GM18511 (cell line): ENCODE results near the gene ARHGAP22.

Experiments used
- ATAC-seq: cut with Tn5 transposase; IDR thresholded peaks from one replicate; pipeline ENCODE4 v1.9.1; 2021; ENCODE audit warnings: mild to moderate bottlenecking, moderate library complexity; ENCODE audit not compliant: unreplicated experiment

Gene ARHGAP22

DNA sequence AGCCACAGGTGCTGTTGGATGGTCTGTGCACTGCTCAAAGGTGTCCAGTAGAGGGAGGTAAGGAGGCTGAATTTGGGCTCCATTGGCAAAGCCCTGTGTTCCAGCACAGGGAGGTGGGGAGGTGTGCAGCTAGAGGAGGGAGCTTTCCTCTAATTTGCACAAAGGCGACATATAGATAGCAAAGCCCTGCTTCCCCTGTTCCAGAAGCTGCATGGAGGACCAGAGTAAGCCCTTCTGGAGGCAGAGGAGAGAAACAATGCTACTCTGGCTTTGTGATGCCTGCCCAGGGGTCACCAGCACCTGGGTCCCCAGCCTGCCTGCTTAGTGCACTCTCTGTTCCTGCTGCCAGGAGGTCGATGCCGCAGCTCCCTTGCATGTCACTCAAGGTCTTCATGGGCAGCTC, 3.4 kb upstream of the ARHGAP22 start:
- ATAC-seq = peak; percentile 77

DNA sequence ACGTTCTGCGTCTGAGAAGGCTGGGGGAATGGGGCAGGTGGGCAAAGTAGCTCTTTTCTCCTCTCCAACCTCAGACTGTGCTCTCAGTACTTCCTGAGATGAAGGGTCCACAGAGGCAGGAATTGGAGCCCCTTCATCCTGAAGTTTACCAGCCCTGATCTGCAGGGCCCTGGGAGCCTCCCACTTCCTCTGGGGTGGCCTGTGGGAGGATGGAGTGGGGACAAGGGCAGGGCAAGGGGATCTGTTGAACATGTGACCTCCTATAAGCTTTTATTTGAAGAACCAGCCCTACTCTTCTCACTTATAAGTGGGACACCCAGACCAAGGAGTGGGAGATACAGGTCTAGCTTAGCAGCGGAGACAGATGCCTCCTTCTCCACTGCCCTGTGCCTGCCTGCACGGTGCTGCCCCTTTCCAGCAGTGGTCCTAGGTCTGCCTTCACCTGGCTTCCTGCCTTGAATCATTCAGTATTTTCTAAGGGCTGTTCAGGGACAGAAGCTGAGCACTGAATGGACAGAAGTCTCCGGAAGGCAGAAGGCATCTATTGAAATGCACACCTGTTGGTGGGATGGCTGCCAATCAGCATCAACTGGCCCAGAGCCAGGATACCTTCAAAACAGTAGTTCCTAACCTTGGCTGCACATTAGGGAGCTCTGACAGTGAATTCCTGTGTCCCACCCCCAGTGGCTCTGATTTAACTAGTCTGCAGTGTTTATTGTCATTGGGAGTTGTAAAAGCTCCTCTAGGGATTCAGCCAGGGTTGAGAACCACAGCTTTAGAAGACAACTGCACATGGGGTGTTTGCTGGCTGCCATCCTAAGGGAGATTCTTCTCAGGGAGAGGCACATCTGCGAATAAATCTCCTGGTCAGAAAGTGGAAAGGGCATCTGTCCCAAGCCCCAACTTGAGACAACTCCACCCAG, 2.7 kb upstream of the ARHGAP22 start:
- ATAC-seq = no peak

GRCh38 chr10:48606530-48607355, 1.9 kb upstream of the ARHGAP22 start:
- no peak for ATAC-seq

DNA sequence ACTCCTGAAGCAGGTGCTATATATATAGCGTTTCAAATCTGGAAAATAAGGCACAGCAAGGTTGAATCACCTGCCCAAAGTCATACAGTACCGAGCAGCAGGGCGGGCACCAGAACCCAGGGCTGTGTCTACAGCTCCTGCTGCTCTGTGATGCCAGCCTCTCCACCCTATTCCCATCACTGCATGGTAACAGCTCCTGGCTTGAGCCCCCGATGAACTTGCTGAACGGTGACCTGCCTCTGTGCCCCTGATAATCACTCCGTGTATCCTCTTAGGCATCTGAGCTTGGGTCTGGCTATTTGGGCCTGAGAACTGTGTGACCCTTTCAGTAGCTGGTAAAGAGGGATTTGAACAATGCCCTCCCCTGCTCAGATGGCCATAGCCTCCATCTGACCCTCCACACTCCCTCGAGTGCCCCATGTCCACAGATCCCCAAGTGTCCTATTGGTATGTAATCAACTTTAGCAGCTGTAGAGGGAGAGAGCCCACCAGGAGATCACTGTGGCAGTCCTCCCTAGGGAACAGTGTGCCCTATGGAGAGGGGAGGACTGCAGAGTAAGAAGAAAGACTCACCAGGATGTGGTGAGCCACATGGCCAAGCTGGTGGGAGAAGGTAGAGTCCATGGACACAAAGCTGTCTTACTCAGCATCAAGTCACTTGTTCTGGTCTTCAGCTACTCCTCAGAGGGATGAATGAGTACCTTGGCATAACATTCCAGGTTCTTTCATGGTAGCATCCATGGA, 1.1 kb upstream of the ARHGAP22 start:
- no peak for ATAC-seq

GRCh38 chr10:48604039-48604990, 558 bp downstream of the ARHGAP22 start:
- ATAC-seq = peak; percentile 14

DNA sequence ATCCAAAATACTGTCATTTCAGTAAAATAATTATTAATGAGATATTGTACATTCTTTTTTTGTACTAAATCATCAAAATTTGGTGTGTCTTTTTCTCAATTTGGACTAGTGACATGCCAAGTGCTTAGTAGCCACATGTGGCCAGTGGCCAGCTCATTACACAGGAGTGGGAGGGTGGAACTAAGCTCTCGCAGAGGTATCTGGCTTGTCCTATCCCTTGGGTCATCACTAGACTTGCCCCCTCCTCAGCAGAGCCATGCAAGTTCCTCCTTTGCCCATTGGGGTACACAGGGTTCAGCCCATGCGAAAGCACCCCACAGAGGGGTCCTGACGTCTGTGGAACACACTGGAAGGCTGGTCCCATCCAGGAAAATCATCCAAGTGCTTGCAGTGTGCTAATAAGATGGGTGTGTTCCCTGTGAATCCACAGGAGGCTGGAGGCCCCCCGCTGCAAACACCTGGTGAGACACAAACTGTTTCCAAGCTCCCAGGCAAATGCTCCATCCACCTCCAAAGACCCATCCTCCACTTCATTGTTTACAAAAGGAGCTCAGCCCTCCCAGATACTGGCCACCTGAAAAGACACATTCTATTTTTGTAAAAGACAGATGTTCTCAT, 1.3 kb downstream of the ARHGAP22 start:
- ATAC-seq = no peak

GRCh38 chr10:48602401-48603135, 2.3 kb downstream of the ARHGAP22 start:
- no peak for ATAC-seq

GRCh38 chr10:48601789-48602188, 3.1 kb downstream of the ARHGAP22 start:
- ATAC-seq = no peak

DNA sequence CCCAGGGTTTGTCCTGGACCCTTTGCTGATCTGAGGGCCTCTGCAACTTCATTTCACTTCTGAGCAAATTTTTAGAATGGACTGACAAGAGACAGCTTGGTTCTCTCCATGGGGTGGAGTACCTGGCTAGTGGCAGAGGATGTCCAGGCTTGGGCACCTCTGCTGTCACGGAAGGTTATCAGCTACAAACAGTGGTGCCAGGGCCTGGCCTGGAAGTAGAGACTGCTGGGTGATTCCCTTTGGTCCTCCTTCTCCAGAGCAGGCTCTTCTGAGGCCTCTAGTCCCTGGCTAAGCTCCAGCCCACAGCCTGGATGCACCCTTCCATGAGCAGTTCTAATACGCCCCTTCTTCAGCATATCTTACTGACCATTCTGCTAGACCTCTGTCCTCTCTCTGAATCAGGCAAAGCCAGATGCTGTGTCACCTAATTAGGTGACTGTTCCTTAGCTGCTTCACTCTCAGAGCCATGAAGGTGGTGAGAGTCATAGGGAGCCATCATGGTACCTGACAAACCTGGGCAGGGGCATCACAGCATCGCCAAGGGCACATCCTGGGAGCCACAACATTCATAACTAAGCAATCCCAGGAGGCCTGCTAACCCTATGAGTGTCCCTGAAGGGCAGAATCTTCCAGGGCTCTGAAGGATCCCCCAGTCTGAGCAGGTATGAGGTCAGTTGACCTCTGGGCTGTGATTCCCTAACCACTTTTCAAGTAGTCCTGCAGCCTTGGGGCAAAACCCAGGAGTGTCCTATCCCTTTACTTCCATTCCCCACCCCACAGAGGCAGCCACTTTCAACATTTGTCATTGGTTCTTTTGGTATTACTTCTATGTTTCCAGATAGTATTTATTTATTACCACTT, 4.0 kb downstream of the ARHGAP22 start:
- no peak for ATAC-seq

DNA sequence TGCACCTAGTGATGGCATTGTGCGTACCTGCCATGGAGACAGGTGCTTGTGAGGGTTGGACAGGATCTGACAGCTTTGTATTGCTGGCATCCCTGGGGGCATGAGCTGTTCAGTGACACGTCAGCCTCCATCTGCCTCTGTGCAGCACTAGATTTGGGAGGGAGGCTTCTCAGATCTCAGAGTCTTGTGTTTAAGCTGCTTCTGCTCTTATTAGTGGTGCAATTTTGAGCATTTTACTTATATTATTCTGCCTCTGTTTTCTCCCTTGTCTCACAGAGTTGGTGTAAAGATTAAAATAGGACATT, 5.1 kb downstream of the ARHGAP22 start:
- ATAC-seq = no peak

DNA sequence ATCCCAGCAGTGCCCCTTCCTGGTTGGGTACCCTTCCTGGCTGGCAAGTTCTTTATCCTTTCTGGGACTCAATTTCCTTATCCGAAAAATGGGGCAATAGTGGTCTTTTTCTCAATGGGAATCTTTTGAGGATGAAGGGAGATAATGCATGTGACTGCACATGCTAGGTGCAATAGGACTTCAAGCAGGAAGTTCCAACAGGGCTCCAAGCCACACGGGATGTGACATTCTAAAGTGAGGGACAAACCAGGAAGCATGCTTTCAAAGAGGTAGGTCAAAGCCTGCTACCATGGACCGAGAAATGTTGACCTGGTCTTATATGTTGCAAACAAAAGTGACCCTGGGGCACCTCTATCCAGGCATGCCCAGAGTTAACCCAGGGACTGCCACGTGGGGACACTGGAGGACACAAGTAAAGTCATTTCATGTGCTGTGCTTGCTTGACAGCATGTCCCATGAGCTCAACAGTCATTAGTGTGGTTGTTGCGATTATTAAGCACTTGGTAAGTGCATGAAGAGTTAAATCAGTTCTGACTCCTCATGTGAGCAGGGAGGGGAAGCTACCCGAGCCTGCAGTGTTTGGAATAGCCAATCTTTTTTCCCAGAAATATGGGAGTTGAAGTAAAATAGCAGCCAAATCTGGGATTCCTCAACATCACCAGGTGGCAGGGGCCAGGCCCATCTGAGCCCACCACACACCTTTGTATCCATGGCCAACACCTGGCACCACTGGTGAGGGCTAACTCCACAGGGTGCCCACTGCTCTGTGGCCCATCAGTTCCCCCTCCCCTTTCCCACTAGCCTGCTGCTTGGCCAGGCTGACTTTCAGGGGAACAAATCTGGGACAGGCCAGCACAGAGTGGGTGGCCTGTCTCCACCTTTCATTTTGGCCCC, 5.7 kb downstream of the ARHGAP22 start:
- no peak for ATAC-seq

DNA sequence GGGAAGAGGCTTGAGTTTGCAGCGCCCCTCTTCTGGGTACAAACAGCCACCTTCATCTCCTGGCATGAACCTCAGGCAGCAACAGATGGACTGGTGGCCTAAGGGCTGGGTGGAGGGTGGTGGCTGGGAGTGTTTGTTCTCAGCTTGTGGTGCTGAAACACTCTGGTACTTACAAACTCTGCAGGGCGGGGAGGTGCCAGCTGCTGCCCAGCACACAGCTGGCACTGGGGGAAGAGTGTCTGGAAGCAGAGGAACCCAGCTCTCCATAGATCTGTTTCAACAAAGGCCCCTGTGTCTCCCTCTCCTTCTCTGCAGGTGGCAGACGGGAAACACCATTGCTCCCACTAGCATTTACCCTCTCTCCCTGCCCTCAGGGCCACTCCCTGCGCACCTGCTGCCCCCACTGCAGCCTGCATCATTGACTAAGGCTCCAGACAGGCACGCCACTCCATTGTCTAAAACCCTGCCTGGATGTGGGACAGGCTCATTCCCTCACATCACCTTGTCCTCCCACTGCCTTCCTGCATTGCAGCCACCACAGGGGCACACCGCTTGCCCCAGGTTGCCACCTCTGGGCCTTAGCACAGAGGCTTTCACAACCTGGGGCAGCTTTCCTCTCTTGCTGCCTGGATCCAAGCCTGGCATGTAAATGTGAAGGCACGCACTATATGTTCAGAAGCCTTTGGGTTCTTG, 6.5 kb downstream of the ARHGAP22 start:
- no peak for ATAC-seq

GRCh38 chr10:48595539-48595932, 9.3 kb downstream of the ARHGAP22 start:
- no peak for ATAC-seq

DNA sequence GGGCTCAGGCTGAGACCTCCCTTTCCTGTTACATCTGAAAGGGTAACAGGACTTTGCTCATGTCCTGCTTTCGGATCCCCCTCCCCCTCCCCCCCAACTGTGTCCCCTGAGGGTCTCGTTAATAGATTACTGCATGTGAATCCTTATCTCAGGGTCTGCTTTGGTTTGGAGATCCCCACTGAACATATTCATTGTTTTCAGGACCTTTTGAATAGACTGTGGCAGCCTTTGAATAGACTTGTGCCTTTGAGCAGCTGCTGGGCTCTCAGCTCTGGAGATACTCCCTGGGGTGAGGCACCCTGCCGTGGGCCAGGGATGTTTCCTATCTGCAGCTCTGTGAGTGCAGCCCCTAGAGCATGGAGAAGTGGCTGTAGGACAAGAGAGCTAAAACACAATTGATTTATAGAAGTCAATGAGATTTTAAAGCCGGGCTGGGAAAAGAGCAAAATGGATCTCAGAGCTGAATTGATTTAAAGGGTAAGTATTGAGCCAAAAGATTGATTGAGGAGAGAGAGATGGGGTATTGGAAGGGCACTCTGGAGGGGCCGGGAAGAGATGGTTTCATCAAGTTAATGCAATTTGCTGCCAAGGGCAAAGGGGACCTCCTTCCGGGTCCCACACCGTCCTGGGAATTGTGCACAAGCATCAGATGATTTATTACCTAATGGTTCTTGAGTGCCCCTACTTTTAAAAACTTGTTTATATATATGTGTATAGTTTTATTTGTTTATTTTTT, 9.9 kb downstream of the ARHGAP22 start:
- ATAC-seq = no peak

GRCh38 chr10:48594371-48594770, 10.5 kb downstream of the ARHGAP22 start:
- ATAC-seq = no peak

DNA sequence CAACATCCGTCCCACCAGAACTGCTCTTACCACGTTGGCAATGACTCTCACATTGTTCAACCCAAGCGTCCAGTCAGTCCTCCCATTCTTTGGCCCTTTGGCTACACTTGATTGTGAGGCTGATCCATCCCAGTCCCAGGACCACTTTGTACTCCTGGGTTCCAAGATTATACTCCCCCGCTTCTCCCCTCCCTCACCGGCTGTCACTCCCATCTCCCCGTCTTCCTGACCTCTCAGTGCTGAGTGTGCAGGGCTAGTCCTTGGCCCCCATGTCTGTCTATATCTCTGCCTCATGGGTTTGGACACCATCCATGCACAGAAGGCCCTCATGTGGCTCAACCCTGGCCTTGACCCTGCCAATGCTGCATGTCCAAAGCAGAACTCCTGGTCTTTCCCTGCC, 12.5 kb downstream of the ARHGAP22 start:
- no peak for ATAC-seq
